A549 (cell line): ENCODE data around the gene MFF.

ENCODE experiments used
- BCL3 ChIP-seq: fragments of >200 bp; sonication (Bioruptor Twin); formaldehyde crosslinking; IDR thresholded peaks from 3 replicates; pipeline ENCODE4 v1.6.1; 2016
- EP300 ChIP-seq, 2 experiments: fragments of >200 bp; sonication (Bioruptor Twin); formaldehyde crosslinking; IDR thresholded peaks; 2 replicates in 1 of 2; 3 replicates in 1 of 2; pipeline ENCODE4 v1.6.1; 2016 to 2017
- FOXS1 ChIP-seq: fragments of 250-450 bp; sonication (Bioruptor Pico); IDR thresholded peaks from 2 replicates; pipeline ENCODE4 v1.5.0; 2020; ENCODE audit warnings: mild to moderate bottlenecking, moderate library complexity
- HOXA7 ChIP-seq: fragments of 250-450 bp; sonication (Bioruptor Pico); IDR thresholded peaks from 2 replicates; pipeline ENCODE4 v1.5.0; 2020; ENCODE audit warnings: mild to moderate bottlenecking, moderate library complexity
- POLR2A ChIP-seq: IDR thresholded peaks from 2 replicates; pipeline ENCODE4 v1.6.1; 2012; ENCODE audit warnings: mild to moderate bottlenecking, low read length
- POLR2AphosphoS2 ChIP-seq: conservative IDR thresholded peaks from 2 replicates; pipeline ENCODE4 v1.6.1; 2012; ENCODE audit warnings: low read length, improper control_type of control experiment, inconsistent platforms

DNA sequence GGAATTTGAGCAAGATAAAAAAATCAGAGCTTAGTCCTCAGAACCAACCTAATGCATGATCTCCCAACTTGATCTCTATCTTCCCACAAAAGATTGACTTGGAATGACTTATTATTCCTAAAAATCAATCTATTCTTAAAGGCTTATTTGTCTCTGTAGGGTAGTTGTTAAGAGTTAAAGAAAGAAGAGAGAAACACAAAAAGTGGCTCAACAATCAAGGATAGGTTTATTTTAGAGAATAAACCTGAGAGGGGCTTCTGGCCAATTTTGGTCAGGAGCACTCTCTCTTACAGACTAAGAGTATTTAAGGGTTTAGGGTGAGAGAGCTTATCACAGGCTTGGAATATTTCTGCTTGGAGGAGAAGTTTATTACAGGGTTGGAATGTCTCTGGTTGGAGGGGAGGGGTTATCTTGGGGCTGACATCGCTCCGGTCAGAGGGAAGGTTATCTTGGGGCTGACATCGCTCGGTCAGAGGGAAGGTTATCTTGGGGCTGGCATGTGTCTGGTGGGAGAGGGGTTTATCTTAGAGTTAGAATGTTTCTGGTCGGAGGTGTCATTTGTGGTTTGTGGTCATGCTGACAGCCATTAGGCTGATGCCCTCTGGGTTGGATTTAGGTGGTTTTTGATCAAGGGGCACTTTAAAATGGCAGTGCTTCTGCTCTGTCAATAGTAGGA is 2.4 kb upstream of the MFF start:
- TF ChIP-seq POLR2A: no peak
- no peak for TF ChIP-seq HOXA7 (CRISPR knock-in tag)
- TF ChIP-seq POLR2AphosphoS2: no peak
- no peak for TF ChIP-seq EP300 (IDR thresholded peaks at IDR 0.05)
- no peak for TF ChIP-seq FOXS1
- no peak for TF ChIP-seq BCL3
